Vagina (tissue), 2 donors: Measurements from ENCODE around the gene PIK3R3. TPM values are rescaled to one million over a fixed set of nuclear protein-coding genes. Genes with fewer than 3 reads are reported as not detected.

Experiments
- DNase-seq, 2 donors: peaks; one replicate each; pipeline ENCODE4 v3.0.0-alpha.2; 2017; ENCODE audit errors: extremely low spot score in 2 of 2
- H3K27ac ChIP-seq: fragments of 200-600 bp; sonication (generic); one replicate; pipeline ENCODE4 v1.5.1; 2019
- H3K27me3 ChIP-seq: fragments of 200-600 bp; sonication (generic); one replicate; pipeline ENCODE4 v1.5.1; 2019
- H3K36me3 ChIP-seq, 2 donors: fragments of 200-600 bp; sonication (generic); one replicate each; pipeline ENCODE4 v1.5.1; 2017 to 2019
- H3K4me1 ChIP-seq: fragments of 200-600 bp; sonication (generic); one replicate; pipeline ENCODE4 v1.5.1; 2019
- H3K4me3 ChIP-seq, 2 donors: fragments of 200-600 bp; sonication (generic); 1 replicate in 1 of 2; 2 replicates in 1 of 2; pipeline ENCODE4 v1.5.1; 2016 to 2019
- H3K9me3 ChIP-seq: fragments of 200-600 bp; sonication (generic); one replicate; pipeline ENCODE4 v1.5.1; 2019
- CTCF ChIP-seq, 3 experiments: fragments of 450-650 bp in 2 of 3; fragments of 200-600 bp in 1 of 3; sonication (generic) in 1 of 3; IDR thresholded peaks; one replicate each; pipeline ENCODE4 v1.5.1; 2017 to 2019; ENCODE audit warnings: antibody characterized with exemption in 3 of 3, mild to moderate bottlenecking in 2 of 3, moderate library complexity in 2 of 3
- POLR2A ChIP-seq, 2 donors: fragments of 450-650 bp; IDR thresholded peaks; one replicate each; pipeline ENCODE4 v1.6.1; 2017; ENCODE audit warnings: antibody characterized with exemption in 2 of 2, mild to moderate bottlenecking in 2 of 2, moderate library complexity in 2 of 2
- POLR2AphosphoS5 ChIP-seq, 2 donors: sonication (generic); formaldehyde crosslinking; IDR thresholded peaks; one replicate each; pipeline ENCODE4 v1.9.0; 2017; ENCODE audit warnings: antibody characterized with exemption in 2 of 2, mild to moderate bottlenecking in 2 of 2, low read depth in 1 of 2; ENCODE audit not compliant: insufficient read depth in 1 of 2
- intact Hi-C: fragments of 100-400 bp; cut with DNase I; formaldehyde crosslinking; loops from one replicate; pipeline ENCODE4 v1.15.1; 2023
- total RNA-seq: library from RNA; depleted of rRNA; stranded (reverse); fragments of >200 nt; gene quantifications from one replicate; pipeline ENCODE4 v1.2.3, GENCODE V29; 2016

Gene PIK3R3
- total RNA-seq, 1 donor from 2014 or later: 27.0 TPM

- Histone ChIP-seq H3K4me3 (no peak overlapping the region), H3K27me3 (no peaks in the 10 kb centered on the region), H3K27ac (no peak overlapping the region), H3K36me3 (no peaks in the 10 kb centered on the region), H3K4me1 (no peaks in the 10 kb centered on the region), H3K9me3 (no peaks in the 10 kb centered on the region)
- no peak for TF ChIP-seq CTCF (IDR thresholded peaks at IDR 0.05)
- intact Hi-C loops: no loop called here
- DNase-seq: no peak
Observed at GRCh38 chr1:46157916-46158311, 25.5 kb upstream of the PIK3R3 start.

GRCh38 chr1:46153732-46154131, 21.3 kb upstream of the PIK3R3 start:
- TF ChIP-seq POLR2A (IDR thresholded peaks at IDR 0.05): no peak
- no peak for TF ChIP-seq POLR2AphosphoS5 (IDR thresholded peaks at IDR 0.05; ENCODE audit: insufficient read depth in 1 of 2, low read depth in 1 of 2)
- TF ChIP-seq CTCF (IDR thresholded peaks at IDR 0.05): no peak
- no peak for DNase-seq
- no peaks in the 10 kb centered on the region for H3K4me1 ChIP-seq
- intact Hi-C loops: no loop called here
- H3K27me3 ChIP-seq: no peaks in the 10 kb centered on the region
- H3K4me3 ChIP-seq: no peak overlapping the region
- no peaks in the 10 kb centered on the region for H3K36me3 ChIP-seq
- no peaks in the 10 kb centered on the region for H3K9me3 ChIP-seq
- no peak overlapping the region for H3K27ac ChIP-seq

- intact Hi-C loops: no loop called here
- TF ChIP-seq POLR2A (IDR thresholded peaks at IDR 0.05) (no peak), CTCF (IDR thresholded peaks at IDR 0.05) (no peak), POLR2AphosphoS5 (IDR thresholded peaks at IDR 0.05; ENCODE audit: insufficient read depth in 1 of 2, low read depth in 1 of 2) (no peak)
- H3K4me1 ChIP-seq: no peaks in the 10 kb centered on the region
- no peaks in the 10 kb centered on the region for H3K36me3 ChIP-seq
- no peaks in the 10 kb centered on the region for H3K9me3 ChIP-seq
- DNase-seq: no peak
- H3K27me3 ChIP-seq: no peaks in the 10 kb centered on the region
- H3K27ac ChIP-seq: no peak overlapping the region
- no peak overlapping the region for H3K4me3 ChIP-seq
Observed at GRCh38 chr1:46153228-46153627, 20.8 kb upstream of the PIK3R3 start.

- no peaks in the 10 kb centered on the region for H3K27me3 ChIP-seq
- no peak overlapping the region for H3K4me3 ChIP-seq
- DNase-seq: no peak
- TF ChIP-seq POLR2A (IDR thresholded peaks at IDR 0.05) (no peak), POLR2AphosphoS5 (IDR thresholded peaks at IDR 0.05; ENCODE audit: insufficient read depth in 1 of 2, low read depth in 1 of 2) (no peak), CTCF (IDR thresholded peaks at IDR 0.05) (no peak)
- no peaks in the 10 kb centered on the region for H3K36me3 ChIP-seq
- H3K9me3 ChIP-seq: no peaks in the 10 kb centered on the region
- no peak overlapping the region for H3K27ac ChIP-seq
- intact Hi-C loops: no loop called here
- no peaks in the 10 kb centered on the region for H3K4me1 ChIP-seq
Observed at GRCh38 chr1:46152016-46152415, 19.6 kb upstream of the PIK3R3 start.

GRCh38 chr1:46150085-46150484, 17.7 kb upstream of the PIK3R3 start:
- TF ChIP-seq POLR2A (IDR thresholded peaks at IDR 0.05): no peak
- no peak for TF ChIP-seq CTCF (IDR thresholded peaks at IDR 0.05)
- peak in 1 of 2 donors; percentile 61 for TF ChIP-seq POLR2AphosphoS5 (IDR thresholded peaks at IDR 0.05; ENCODE audit: insufficient read depth in 1 of 2, low read depth in 1 of 2)
- no peaks in the 10 kb centered on the region for H3K4me1 ChIP-seq
- H3K36me3 ChIP-seq: no peaks in the 10 kb centered on the region
- H3K4me3 ChIP-seq: no peak overlapping the region
- DNase-seq: no peak
- no peaks in the 10 kb centered on the region for H3K9me3 ChIP-seq
- no peak overlapping the region for H3K27ac ChIP-seq
- H3K27me3 ChIP-seq: no peaks in the 10 kb centered on the region
- intact Hi-C loops: no loop called here
